ENCODE measurements around the gene TRAPPC5. TPM values are rescaled to one million over a fixed set of nuclear protein-coding genes. Genes with fewer than 3 reads are reported as not detected.

The TRAPPC5 gene
- total RNA-seq, 6 experiments from 2014 or later, result 143 to 179 (median 159) TPM

GRCh38 chr19:7685546-7686445 lies 5.2 kb downstream of the TRAPPC5 start:
- Mint-ChIP-seq H3K27me3 (ENCODE audit: insufficient read depth) (peaks cover 2% of the 10 kb centered on the region), H3K9me3 (no peaks in the 10 kb centered on the region), H3K36me3 (ENCODE audit: low read depth) (peaks cover 5% of the 10 kb centered on the region; the same call in 1 of the 2 replicates), H3K4me1 (ENCODE audit: low read depth) (peaks cover 8% of the 10 kb centered on the region), H3K27ac (no peak overlapping the region), H3K4me3 (no peak overlapping the region)
- TF ChIP-seq CTCF (IDR thresholded peaks at IDR 0.05), result no peak
- DNase-seq, result no peak

- Mint-ChIP-seq H3K27ac (no peak overlapping the region), H3K4me1 (ENCODE audit: low read depth) (peaks cover 8% of the 10 kb centered on the region), H3K9me3 (no peaks in the 10 kb centered on the region), H3K4me3 (no peak overlapping the region), H3K27me3 (ENCODE audit: insufficient read depth) (peaks cover 2% of the 10 kb centered on the region), H3K36me3 (ENCODE audit: low read depth) (peaks cover 5% of the 10 kb centered on the region; the same call in 1 of the 2 replicates)
- TF ChIP-seq CTCF (IDR thresholded peaks at IDR 0.05), result no peak
- no peak for DNase-seq
Measured at GRCh38 chr19:7687177-7687576, 6.5 kb downstream of the TRAPPC5 start.

- no peak for TF ChIP-seq CTCF (IDR thresholded peaks at IDR 0.05)
Measured at GRCh38 chr19:7689165-7689564, 8.5 kb downstream of the TRAPPC5 start.

GRCh38 chr19:7690779-7691258 lies 10.2 kb downstream of the TRAPPC5 start:
- TF ChIP-seq CTCF (IDR thresholded peaks at IDR 0.05), result no peak
- DNase-seq, result no peak
- Mint-ChIP-seq H3K4me1 (ENCODE audit: low read depth) (peaks cover under 1% of the 10 kb centered on the region; the same call in 1 of the 2 replicates), H3K27ac (no peak overlapping the region), H3K9me3 (no peaks in the 10 kb centered on the region), H3K27me3 (ENCODE audit: insufficient read depth) (peaks cover 3% of the 10 kb centered on the region), H3K36me3 (ENCODE audit: low read depth) (no peaks in the 10 kb centered on the region), H3K4me3 (no peak overlapping the region)

More at GRCh38 chr19:7689165-7689564, 8.5 kb downstream of the TRAPPC5 start:
- H3K4me3 Mint-ChIP-seq, result no peak overlapping the region
- peaks cover 8% of the 10 kb centered on the region for H3K4me1 Mint-ChIP-seq (ENCODE audit: low read depth)
- no peak for DNase-seq
- H3K27ac Mint-ChIP-seq, result no peak overlapping the region
- no peaks in the 10 kb centered on the region; the same call in 1 of the 2 replicates for H3K27me3 Mint-ChIP-seq (ENCODE audit: insufficient read depth)
- H3K36me3 Mint-ChIP-seq (ENCODE audit: low read depth), result no peaks in the 10 kb centered on the region
- H3K9me3 Mint-ChIP-seq, result no peaks in the 10 kb centered on the region

GRCh38 chr19:7691497-7691896 lies 10.9 kb downstream of the TRAPPC5 start:
- H3K27ac Mint-ChIP-seq, result no peak overlapping the region
- DNase-seq, result no peak
- no peaks in the 10 kb centered on the region for H3K4me1 Mint-ChIP-seq (ENCODE audit: low read depth)
- no peaks in the 10 kb centered on the region for H3K9me3 Mint-ChIP-seq
- no peak for TF ChIP-seq CTCF (IDR thresholded peaks at IDR 0.05)
- no peak overlapping the region for H3K4me3 Mint-ChIP-seq
- peaks cover 3% of the 10 kb centered on the region for H3K27me3 Mint-ChIP-seq (ENCODE audit: insufficient read depth)
- no peaks in the 10 kb centered on the region for H3K36me3 Mint-ChIP-seq (ENCODE audit: low read depth)

Data from HFFc6 (cell line).